ENCODE results near the gene C3orf52. TPM values are rescaled to one million over a fixed set of nuclear protein-coding genes. Genes with fewer than 3 reads are reported as not detected.

The C3orf52 gene
- total RNA-seq, 1 donor from 2014 or later, result 1.4 TPM

DNA sequence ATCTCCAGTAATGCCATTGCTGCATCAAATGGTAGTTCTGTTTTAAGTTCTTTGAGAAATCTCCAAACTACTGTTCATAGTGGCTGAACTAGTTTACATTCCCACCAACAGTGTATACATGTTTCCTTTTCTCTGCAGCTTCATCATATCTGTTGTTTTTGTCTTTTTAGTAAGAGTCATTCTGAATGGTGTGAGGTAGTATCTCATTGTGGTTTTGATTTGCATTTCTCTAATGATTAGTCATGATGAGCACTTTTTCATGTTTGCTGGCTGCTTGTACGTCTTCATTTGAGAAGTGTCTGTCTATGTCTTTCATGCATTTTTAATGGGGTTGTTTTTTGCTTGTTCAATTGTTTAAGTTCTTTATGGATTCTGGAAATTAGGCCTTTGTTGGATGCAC, 57.1 kb downstream of the C3orf52 start:
- TF ChIP-seq CTCF (IDR thresholded peaks at IDR 0.05), result no peak
- peaks cover 31% of the 10 kb centered on the region for H3K9me3 Mint-ChIP-seq (ENCODE audit: unreplicated experiment)
- H3K27me3 Mint-ChIP-seq (ENCODE audit: unreplicated experiment), result peaks cover 35% of the 10 kb centered on the region
- DNase-seq (ENCODE audit: extremely low spot score, unreplicated experiment), result no peak
- no peaks in the 10 kb centered on the region for H3K4me1 Mint-ChIP-seq (ENCODE audit: unreplicated experiment)
- no peaks in the 10 kb centered on the region for H3K36me3 Mint-ChIP-seq (ENCODE audit: unreplicated experiment)
- H3K4me3 Mint-ChIP-seq (ENCODE audit: unreplicated experiment), result no peak overlapping the region
- no peak overlapping the region for H3K27ac Mint-ChIP-seq (ENCODE audit: unreplicated experiment)

- peaks cover 31% of the 10 kb centered on the region for H3K9me3 Mint-ChIP-seq (ENCODE audit: unreplicated experiment)
- no peak overlapping the region for H3K4me3 Mint-ChIP-seq (ENCODE audit: unreplicated experiment)
Measured at GRCh38 chr3:112143689-112144088, 57.5 kb downstream of the C3orf52 start.

GRCh38 chr3:112149136-112149535, 62.9 kb downstream of the C3orf52 start:
- no peak for DNase-seq (ENCODE audit: extremely low spot score, unreplicated experiment)
- H3K36me3 Mint-ChIP-seq (ENCODE audit: unreplicated experiment), result no peaks in the 10 kb centered on the region
- H3K27me3 Mint-ChIP-seq (ENCODE audit: unreplicated experiment), result peaks cover 19% of the 10 kb centered on the region
- no peaks in the 10 kb centered on the region for H3K4me1 Mint-ChIP-seq (ENCODE audit: unreplicated experiment)
- H3K27ac Mint-ChIP-seq (ENCODE audit: unreplicated experiment), result no peak overlapping the region
- H3K4me3 Mint-ChIP-seq (ENCODE audit: unreplicated experiment), result no peak overlapping the region
- TF ChIP-seq CTCF (IDR thresholded peaks at IDR 0.05), result no peak
- peaks cover 31% of the 10 kb centered on the region for H3K9me3 Mint-ChIP-seq (ENCODE audit: unreplicated experiment)

More at GRCh38 chr3:112143689-112144088, 57.5 kb downstream of the C3orf52 start:
- no peaks in the 10 kb centered on the region for H3K4me1 Mint-ChIP-seq (ENCODE audit: unreplicated experiment)
- H3K27me3 Mint-ChIP-seq (ENCODE audit: unreplicated experiment), result peaks cover 31% of the 10 kb centered on the region
- H3K27ac Mint-ChIP-seq (ENCODE audit: unreplicated experiment), result no peak overlapping the region
- no peak for DNase-seq (ENCODE audit: extremely low spot score, unreplicated experiment)
- no peak for TF ChIP-seq CTCF (IDR thresholded peaks at IDR 0.05)
- H3K36me3 Mint-ChIP-seq (ENCODE audit: unreplicated experiment), result no peaks in the 10 kb centered on the region

GRCh38 chr3:112167758-112168157, 81.6 kb downstream of the C3orf52 start:
- Mint-ChIP-seq H3K27me3 (ENCODE audit: unreplicated experiment) (peaks cover 31% of the 10 kb centered on the region), H3K27ac (ENCODE audit: unreplicated experiment) (no peak overlapping the region), H3K4me1 (ENCODE audit: unreplicated experiment) (no peaks in the 10 kb centered on the region), H3K9me3 (ENCODE audit: unreplicated experiment) (peaks cover 4% of the 10 kb centered on the region), H3K4me3 (ENCODE audit: unreplicated experiment) (no peak overlapping the region), H3K36me3 (ENCODE audit: unreplicated experiment) (no peaks in the 10 kb centered on the region)
- no peak for TF ChIP-seq CTCF (IDR thresholded peaks at IDR 0.05)
- DNase-seq (ENCODE audit: extremely low spot score, unreplicated experiment), result no peak

Small RNA genes lying within 50 kb of the gene (microRNA-seq; reads per million reads assigned to microRNA genes)
- gene MIR567 (ENCODE audit: unreplicated experiment), result not detected

Other genes starting within 250 kb of the C3orf52 start
- gene PHLDB2, start 227.1 kb upstream of the C3orf52 start, total RNA-seq, result 134 and 138 TPM in 2 replicates
- gene ABHD10, start 107.4 kb upstream of the C3orf52 start, total RNA-seq, result 24.3 and 25.5 TPM in 2 replicates
- gene TAGLN3, start 87.5 kb upstream of the C3orf52 start, total RNA-seq, result not detected in 2 replicates
- gene TMPRSS7, start 51.7 kb upstream of the C3orf52 start, total RNA-seq, result not detected in 2 replicates
- not detected in 2 replicates for gene GCSAM, start 46.9 kb downstream of the C3orf52 start, total RNA-seq
- not detected in 2 replicates for gene SLC9C1, start 207.8 kb downstream of the C3orf52 start, total RNA-seq
- gene CD200, start 246.8 kb downstream of the C3orf52 start, total RNA-seq, result 0.27 TPM in 1 of 2 replicates, not detected in the other